KMS-11 (cell line): Measurements from ENCODE around the gene SLCO3A1.

ENCODE experiments used
- H2AFZ ChIP-seq: fragments of 200-600 bp; sonication (generic); 2 replicates; pipeline ENCODE4 v1.6.1; 2016; ENCODE audit warnings: antibody characterized with exemption, mixed run types, low read depth
- H3K27ac ChIP-seq: fragments of 200-600 bp; sonication (generic); 2 replicates; pipeline ENCODE4 v1.6.1; 2016; ENCODE audit warnings: mild to moderate bottlenecking, mixed run types
- H3K27me3 ChIP-seq: fragments of 200-600 bp; sonication (generic); 2 replicates; pipeline ENCODE4 v1.6.1; 2017; ENCODE audit warnings: mild to moderate bottlenecking, low read depth, mixed run types, moderate library complexity; ENCODE audit not compliant: insufficient read depth
- H3K36me3 ChIP-seq: fragments of 200-600 bp; sonication (generic); 2 replicates; pipeline ENCODE4 v1.6.1; 2017; ENCODE audit warnings: mild to moderate bottlenecking, mixed run types; ENCODE audit not compliant: insufficient read depth
- H3K4me1 ChIP-seq: fragments of 200-600 bp; sonication (generic); 2 replicates; pipeline ENCODE4 v1.6.1; 2016; ENCODE audit warnings: mild to moderate bottlenecking, low read depth, mixed run types; ENCODE audit not compliant: poor library complexity, severe bottlenecking
- H3K4me2 ChIP-seq: fragments of 200-600 bp; sonication (generic); 2 replicates; pipeline ENCODE4 v1.7.0; 2016; ENCODE audit warnings: mild to moderate bottlenecking, mixed run types
- H3K4me3 ChIP-seq: fragments of 200-600 bp; sonication (generic); IDR thresholded peaks from 2 replicates; pipeline ENCODE4 v1.6.1; 2017; ENCODE audit warnings: low read depth, low read length, mixed read lengths; ENCODE audit not compliant: insufficient read depth
- H3K79me2 ChIP-seq: fragments of 200-600 bp; sonication (generic); 2 replicates; pipeline ENCODE4 v1.6.1; 2016; ENCODE audit warnings: low read depth, mixed run types; ENCODE audit not compliant: insufficient read depth
- H3K9ac ChIP-seq: fragments of 200-600 bp; sonication (generic); 2 replicates; pipeline ENCODE4 v1.6.1; 2016; ENCODE audit warnings: mild to moderate bottlenecking, mixed run types
- H4K20me1 ChIP-seq: fragments of 200-600 bp; sonication (generic); 2 replicates; pipeline ENCODE4 v1.6.1; 2016; ENCODE audit warnings: mild to moderate bottlenecking, mixed run types; ENCODE audit not compliant: insufficient read depth
- CTCF ChIP-seq: fragments of 200-600 bp; sonication (generic); conservative IDR thresholded peaks from 2 replicates; pipeline ENCODE4 v1.6.1; 2017; ENCODE audit warnings: low read depth, mild to moderate bottlenecking, antibody characterized with exemption, low read length, moderate library complexity, mixed read lengths

SLCO3A1 gene

DNA sequence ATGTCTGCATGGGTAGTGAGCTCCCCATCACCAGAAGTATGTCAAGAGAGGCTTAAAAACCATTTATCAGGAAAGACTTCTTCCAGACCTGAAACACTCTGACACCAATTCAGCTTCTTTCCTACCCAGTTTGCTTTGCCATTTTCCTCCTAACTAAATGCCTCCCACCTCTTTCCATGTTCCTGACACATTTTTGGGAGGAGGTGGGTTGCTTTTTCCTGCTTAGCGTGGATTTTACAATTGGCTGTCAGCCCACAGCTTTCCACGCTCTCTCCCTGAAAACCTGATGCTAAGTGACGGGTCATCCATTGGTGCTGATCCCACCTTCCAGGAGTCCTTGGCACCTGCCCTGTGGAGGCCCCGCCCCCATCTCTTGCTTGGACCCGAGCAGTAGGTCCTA, 275.3 kb downstream of the SLCO3A1 start:
- no peak overlapping the region for H3K4me2 ChIP-seq
- H3K27ac ChIP-seq, result no peak overlapping the region
- H3K79me2 ChIP-seq, result no peaks in the 10 kb centered on the region
- H3K36me3 ChIP-seq, result no peaks in the 10 kb centered on the region
- TF ChIP-seq CTCF, result no peak
- no peaks in the 10 kb centered on the region for H3K4me1 ChIP-seq
- H3K27me3 ChIP-seq, result no peaks in the 10 kb centered on the region
- H3K9ac ChIP-seq, result no peak overlapping the region
- no peaks in the 10 kb centered on the region for H4K20me1 ChIP-seq
- no peak overlapping the region for H3K4me3 ChIP-seq
- H2AFZ ChIP-seq, result no peak overlapping the region

- Histone ChIP-seq H3K79me2 (no peaks in the 10 kb centered on the region), H3K9ac (no peak overlapping the region), H3K4me3 (no peak overlapping the region), H3K27ac (no peak overlapping the region), H3K4me1 (no peaks in the 10 kb centered on the region), H2AFZ (no peak overlapping the region), H3K4me2 (no peak overlapping the region), H4K20me1 (no peaks in the 10 kb centered on the region), H3K27me3 (no peaks in the 10 kb centered on the region), H3K36me3 (no peaks in the 10 kb centered on the region)
- no peak for TF ChIP-seq CTCF
Measured at GRCh38 chr15:92130244-92130643, 276.7 kb downstream of the SLCO3A1 start.

- no peak overlapping the region for H3K4me2 ChIP-seq
- no peak overlapping the region for H3K27ac ChIP-seq
- no peak for TF ChIP-seq CTCF
Measured at GRCh38 chr15:92130906-92131305, 277.4 kb downstream of the SLCO3A1 start.

DNA sequence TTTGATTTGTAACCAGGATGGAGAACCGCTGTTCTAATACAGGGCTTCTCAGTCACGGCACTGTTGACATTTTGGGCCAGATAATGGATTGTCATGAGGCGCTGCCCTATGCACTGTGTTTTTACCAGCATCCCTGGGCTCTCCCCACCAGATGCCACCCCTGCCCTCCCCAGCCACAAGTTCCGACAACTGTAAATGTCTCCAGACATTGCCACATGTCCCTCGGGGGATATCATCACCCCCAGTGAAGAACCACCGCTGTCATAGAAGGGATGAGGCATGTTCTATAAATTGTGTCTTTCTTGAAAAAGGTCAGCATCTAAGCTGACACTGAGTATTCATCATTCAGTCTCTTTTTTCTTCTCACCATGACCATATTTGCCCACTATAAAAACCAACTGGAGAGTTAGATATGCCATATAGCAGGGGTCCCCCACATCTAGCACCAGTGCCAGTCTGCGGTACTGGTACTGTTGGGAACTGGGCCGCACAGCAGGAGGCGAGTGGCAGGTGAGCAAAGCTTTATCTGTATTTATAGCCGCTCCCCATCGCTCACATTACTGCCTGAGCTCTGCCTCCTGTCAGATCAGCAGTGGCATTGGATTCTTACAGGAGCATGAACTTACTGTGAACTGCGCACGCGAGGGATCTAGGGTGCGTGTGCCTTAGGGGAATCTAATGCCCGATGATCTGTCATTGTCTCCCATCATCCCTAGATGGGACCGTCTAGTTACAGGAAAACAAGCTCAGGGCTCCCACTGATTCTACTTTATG, 279.7 kb downstream of the SLCO3A1 start:
- no peaks in the 10 kb centered on the region for H3K27me3 ChIP-seq
- no peak overlapping the region for H3K27ac ChIP-seq
- TF ChIP-seq CTCF, result no peak
- H3K79me2 ChIP-seq, result no peaks in the 10 kb centered on the region
- no peak overlapping the region for H3K4me3 ChIP-seq
- no peaks in the 10 kb centered on the region for H3K4me1 ChIP-seq
- no peaks in the 10 kb centered on the region for H3K36me3 ChIP-seq
- no peaks in the 10 kb centered on the region for H4K20me1 ChIP-seq
- H2AFZ ChIP-seq, result no peak overlapping the region
- no peak overlapping the region for H3K4me2 ChIP-seq
- no peak overlapping the region for H3K9ac ChIP-seq

More at GRCh38 chr15:92130906-92131305, 277.4 kb downstream of the SLCO3A1 start:
- Histone ChIP-seq H3K36me3 (no peaks in the 10 kb centered on the region), H3K4me3 (no peak overlapping the region), H3K4me1 (no peaks in the 10 kb centered on the region), H3K79me2 (no peaks in the 10 kb centered on the region), H2AFZ (no peak overlapping the region), H3K27me3 (no peaks in the 10 kb centered on the region), H4K20me1 (no peaks in the 10 kb centered on the region), H3K9ac (no peak overlapping the region)
